H1 (cell line): Measurements from ENCODE around the gene EML4. TPM values are rescaled to one million over a fixed set of nuclear protein-coding genes. Genes with fewer than 3 reads are reported as not detected.

ENCODE experiments used
- GABPA ChIP-seq: IDR thresholded peaks from 2 replicates; pipeline ENCODE4 v1.6.1; 2011; ENCODE audit warnings: mild to moderate bottlenecking, low read length, moderate library complexity, borderline replicate concordance; ENCODE audit not compliant: insufficient read depth
- RAD21 ChIP-seq, 2 experiments: IDR thresholded peaks in 1 of 2; conservative IDR thresholded peaks in 1 of 2; 2 replicates each; pipeline ENCODE4 v1.6.1; 2011; ENCODE audit warnings: low read depth in 2 of 2, low read length in 2 of 2, improper control_type of control experiment in 1 of 2, inconsistent platforms in 1 of 2, mild to moderate bottlenecking in 1 of 2, moderate library complexity in 1 of 2
- polyA plus RNA-seq, 7 experiments: library from polyadenylated mRNA; depleted of rRNA in 3 of 7; stranded (reverse) in 5 of 7; unstranded in 2 of 7; fragments of >200 nt in 5 of 7; fragments of 200-250 nt in 2 of 7; gene quantifications; 1 replicate in 5 of 7; 2 replicates in 1 of 7; 4 replicates in 1 of 7; pipeline versions ENCODE4 v1.2.1 to v1.2.3, GENCODE V29; 2011 to 2013; ENCODE audit warnings: missing spikeins in 2 of 7, mixed read lengths in 2 of 7
- total RNA-seq: library from RNA; stranded (reverse); fragmentation: NEBNext Ultra II Directional; extraction: Animal tissue kit (Norgen Biotek cat#: 25700); gene quantifications from 2 replicates; pipeline ENCODE4 v1.2.1, GENCODE V29; 2021

EML4 gene
- total and polyA plus RNA-seq, 2 of the 8 experiments (the other 6 are each of a cell fraction or from before 2014, with no cell fraction given): 50.1 to 104 TPM

- TF ChIP-seq RAD21 (IDR thresholded peaks at IDR 0.05 in 1 of 2, conservative IDR thresholded peaks at IDR 0.05 in 1 of 2; ENCODE audit: low read depth in 2 of 2, low read length in 2 of 2) (no peak), GABPA (no peak)
These were observed 131.4 kb downstream of the EML4 start (continued) for GRCh38 chr2:42300527-42300926.
